Tibial nerve (tissue), 4 donors: ENCODE data around the gene TRIM6.

Experiments
- EP300 ChIP-seq, 2 donors: sonication (generic); formaldehyde crosslinking; IDR thresholded peaks; one replicate each; pipeline ENCODE4 v1.6.1; 2017; ENCODE audit warnings: antibody characterized with exemption in 2 of 2, mild to moderate bottlenecking in 1 of 2
- POLR2A ChIP-seq, 2 donors: fragments of 450-650 bp; IDR thresholded peaks; one replicate each; pipeline ENCODE4 v1.6.1; 2017; ENCODE audit warnings: antibody characterized with exemption in 2 of 2, mild to moderate bottlenecking in 2 of 2, moderate library complexity in 2 of 2
- TF ChIP-seq, protein P1 (sequence below), 5 experiments: fragments of 200-600 bp in 3 of 5; fragments of 450-650 bp in 2 of 5; sonication (generic) in 3 of 5; IDR thresholded peaks; one replicate each; pipeline ENCODE4 v1.5.1; 2016 to 2019; ENCODE audit warnings: antibody characterized with exemption in 5 of 5, mild to moderate bottlenecking in 3 of 5, moderate library complexity in 2 of 5

DNA sequence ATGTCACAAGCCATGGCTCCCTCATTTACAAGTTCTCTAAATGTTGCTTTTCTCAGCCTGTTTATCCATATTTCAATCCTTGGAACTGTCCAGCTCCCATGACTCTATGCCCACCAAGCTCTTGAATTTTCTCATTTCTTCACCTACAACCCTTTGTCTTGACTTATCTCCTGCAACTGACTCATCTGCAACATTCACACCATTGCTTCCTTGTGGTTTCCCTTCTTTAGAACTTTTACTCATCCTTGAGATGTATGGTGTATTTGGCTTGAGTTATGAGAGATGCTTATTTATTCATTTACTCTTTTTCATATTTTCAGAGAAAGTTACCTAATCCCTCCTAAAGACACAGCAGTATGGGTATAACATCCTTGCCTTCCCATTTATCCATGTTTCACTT, 47.1 kb downstream of the TRIM6 start:
- TF ChIP-seq EP300 (IDR thresholded peaks at IDR 0.05) (no peak), POLR2A (IDR thresholded peaks at IDR 0.05) (no peak)
- TF ChIP-seq, protein P1, sequence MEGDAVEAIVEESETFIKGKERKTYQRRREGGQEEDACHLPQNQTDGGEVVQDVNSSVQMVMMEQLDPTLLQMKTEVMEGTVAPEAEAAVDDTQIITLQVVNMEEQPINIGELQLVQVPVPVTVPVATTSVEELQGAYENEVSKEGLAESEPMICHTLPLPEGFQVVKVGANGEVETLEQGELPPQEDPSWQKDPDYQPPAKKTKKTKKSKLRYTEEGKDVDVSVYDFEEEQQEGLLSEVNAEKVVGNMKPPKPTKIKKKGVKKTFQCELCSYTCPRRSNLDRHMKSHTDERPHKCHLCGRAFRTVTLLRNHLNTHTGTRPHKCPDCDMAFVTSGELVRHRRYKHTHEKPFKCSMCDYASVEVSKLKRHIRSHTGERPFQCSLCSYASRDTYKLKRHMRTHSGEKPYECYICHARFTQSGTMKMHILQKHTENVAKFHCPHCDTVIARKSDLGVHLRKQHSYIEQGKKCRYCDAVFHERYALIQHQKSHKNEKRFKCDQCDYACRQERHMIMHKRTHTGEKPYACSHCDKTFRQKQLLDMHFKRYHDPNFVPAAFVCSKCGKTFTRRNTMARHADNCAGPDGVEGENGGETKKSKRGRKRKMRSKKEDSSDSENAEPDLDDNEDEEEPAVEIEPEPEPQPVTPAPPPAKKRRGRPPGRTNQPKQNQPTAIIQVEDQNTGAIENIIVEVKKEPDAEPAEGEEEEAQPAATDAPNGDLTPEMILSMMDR (IDR thresholded peaks at IDR 0.05) = no peak
